Right ventricle myocardium inferior (tissue), 1 donor: ENCODE results near the gene C1orf159. TPM values are rescaled to one million over a fixed set of nuclear protein-coding genes. Genes with fewer than 3 reads are reported as not detected.
A peak's percentile ranks its signal among the peaks of the same experiment; 100 is the strongest.
"Not testable (repeated sequence)": the region's sequence is repeated elsewhere in the genome, so short reads cannot be mapped to it uniquely, and the experiment has no call there.

ENCODE experiments used
- ATAC-seq: fragments of 200-7000 bp; cut with Tn5 transposase; one replicate; pipeline ENCODE4 v1.9.1; 2020; ENCODE audit warnings: mild to moderate bottlenecking, moderate library complexity
- DNase-seq: peaks from one replicate; pipeline ENCODE4 v3.0.0; 2021; ENCODE audit errors: missing footprints
- intact Hi-C: fragments of 100-400 bp; cut with DNase I; formaldehyde crosslinking; loops from one replicate; pipeline ENCODE4 v1.11.0; 2022
- long read RNA-seq: library from polyadenylated mRNA; unstranded; transcript quantifications from one replicate; pipeline ENCODE4 v2.0.0, GENCODE V29; 2021
- total RNA-seq: library from RNA; stranded (reverse); fragmentation: NEBNext Ultra II Directional; extraction: Animal tissue kit (Norgen Biotek cat#: 25700); gene quantifications from one replicate; pipeline ENCODE4 v1.2.1, GENCODE V29; 2021
- donor health status: DM: no; HTN: yes; CAD: no; lungs with severe emphysema.

The C1orf159 gene
- total RNA-seq = 2.9 TPM
- long read RNA-seq, partial matches to known transcripts = 0 of 1 reads
- long read RNA-seq, other reads (novel, unspliced or antisense) = 0 of 1 reads

- peak; percentile 99 for DNase-seq
- intact Hi-C loops = no loop called here
Measured at GRCh38 chr1:1115786-1116700, at the start of gene C1orf159. TSS of gene C1orf159 (minus strand) at chr1:1116089. CDS start at chr1:1091543, 24,546 bp downstream.

GRCh38 chr1:1165485-1165884 is 49.6 kb upstream of the C1orf159 start:
- intact Hi-C loops = no loop called here
- ATAC-seq (no peak), DNase-seq (no peak)

More at GRCh38 chr1:1115786-1116700, at the start of gene C1orf159:
- peak; percentile 99 for ATAC-seq

- ATAC-seq = no peak
- peak; percentile 55 for DNase-seq
- intact Hi-C loops = no loop called here
Measured at GRCh38 chr1:1164701-1165451, 49.0 kb upstream of the C1orf159 start.

GRCh38 chr1:1164361-1164700 is 48.4 kb upstream of the C1orf159 start:
- DNase-seq (no peak), ATAC-seq (no peak)
- intact Hi-C loops = no loop called here

- ATAC-seq (no peak), DNase-seq (no peak)
- intact Hi-C loops = no loop called here
Measured at GRCh38 chr1:1163538-1164070, 47.7 kb upstream of the C1orf159 start.

GRCh38 chr1:1162597-1163537 is 47.0 kb upstream of the C1orf159 start:
- no peak for ATAC-seq
- DNase-seq = no peak
- intact Hi-C loops = no loop called here

- DNase-seq = no peak
- intact Hi-C loops = no loop called here
- ATAC-seq = no peak
Measured at GRCh38 chr1:1161683-1162079, 45.8 kb upstream of the C1orf159 start.

GRCh38 chr1:1161078-1161682 is 45.3 kb upstream of the C1orf159 start:
- no peak for ATAC-seq
- intact Hi-C loops = no loop called here
- no peak for DNase-seq

- intact Hi-C loops = no loop called here
- ATAC-seq = no peak
- DNase-seq = no peak
Measured at GRCh38 chr1:1160281-1160930, 44.5 kb upstream of the C1orf159 start.

GRCh38 chr1:1157914-1158710 is 42.2 kb upstream of the C1orf159 start:
- intact Hi-C loops = no loop called here
- DNase-seq (no peak), ATAC-seq (peak; percentile 59)

- peak; percentile 94 for DNase-seq
- intact Hi-C loops = no loop called here
- ATAC-seq = peak; percentile 95
Measured at GRCh38 chr1:1157426-1157913, 41.6 kb upstream of the C1orf159 start.

- DNase-seq (no peak), ATAC-seq (no peak)
- intact Hi-C loops = no loop called here
Measured at GRCh38 chr1:1157033-1157365, 41.1 kb upstream of the C1orf159 start.

- DNase-seq (no peak), ATAC-seq (no peak)
- intact Hi-C loops = no loop called here
Measured at GRCh38 chr1:1156140-1157032, 40.5 kb upstream of the C1orf159 start.

- ATAC-seq (no peak), DNase-seq (no peak)
- intact Hi-C loops = no loop called here
Measured at GRCh38 chr1:1155258-1155657, 39.4 kb upstream of the C1orf159 start.

GRCh38 chr1:1153874-1154273 is 38.0 kb upstream of the C1orf159 start:
- DNase-seq (no peak), ATAC-seq (no peak)
- intact Hi-C loops = no loop called here

GRCh38 chr1:1153215-1153614 is 37.3 kb upstream of the C1orf159 start:
- intact Hi-C loops, DNase-seq, ATAC-seq: not testable (repeated sequence)
